ENCODE results near the gene GTPBP2.

GTPBP2 gene

GRCh38 chr6:43668151-43669028 lies 39.3 kb upstream of the GTPBP2 start:
- WGBS (ENCODE audit: extremely low coverage, insufficient coverage, insufficient read length), result no CpG with 5 or more reads among the region's 17 CpGs

GRCh38 chr6:43667245-43668150 lies 38.4 kb upstream of the GTPBP2 start:
- H2BK5ac ChIP-seq (ENCODE audit: low read depth, low read length, poor library complexity), result no peak overlapping the region
- no peak overlapping the region for H3K4me2 ChIP-seq (ENCODE audit: low read length)
- DNase-seq, result peak; percentile 77 to 93
- peaks cover 5% of the 10 kb centered on the region for H3K79me1 ChIP-seq (ENCODE audit: low read length)
- no peak overlapping the region for H2AFZ ChIP-seq (ENCODE audit: insufficient read depth, low read length, poor library complexity)
- H4K91ac ChIP-seq (ENCODE audit: low read depth, low read length), result no peak overlapping the region
- no peak overlapping the region for H4K8ac ChIP-seq (ENCODE audit: low read depth, low read length)
- H3K4me3 ChIP-seq (ENCODE audit: low read depth, low read length), result no peak overlapping the region
- no peaks in the 10 kb centered on the region for H3K27me3 ChIP-seq (ENCODE audit: insufficient read depth, low read length)
- peaks cover 9% of the 10 kb centered on the region for H3K9me3 ChIP-seq (ENCODE audit: insufficient read depth, low read depth, low read length)
- H3K36me3 ChIP-seq (ENCODE audit: control insufficient read depth in 1 of 2, insufficient read depth in 2 of 2, low read length in 2 of 2), result peaks cover 10 to 16% of the 10 kb centered on the region in 2 experiments
- H2BK12ac ChIP-seq (ENCODE audit: low read length), result no peak overlapping the region
- peaks cover 29% of the 10 kb centered on the region in 2 experiments for H3K4me1 ChIP-seq (ENCODE audit: control insufficient read depth in 1 of 2, insufficient read depth in 2 of 2, low read length in 2 of 2)
- no peak overlapping the region for H2BK120ac ChIP-seq (ENCODE audit: insufficient read depth, low read length, poor library complexity)
- no peak overlapping the region for H2AK5ac ChIP-seq (ENCODE audit: low read length)
- H3K9ac ChIP-seq (ENCODE audit: low read length), result no peak overlapping the region
- no peak overlapping the region for H3K14ac ChIP-seq (ENCODE audit: low read length)
- no peak overlapping the region for H3K18ac ChIP-seq (ENCODE audit: low read length)
- H3K23ac ChIP-seq (ENCODE audit: low read length), result no peak overlapping the region
- H3K79me2 ChIP-seq (ENCODE audit: control insufficient read depth, insufficient read depth, low read length, poor library complexity), result no peaks in the 10 kb centered on the region
- no CpG with 5 or more reads among the region's 16 CpGs for WGBS (ENCODE audit: extremely low coverage, insufficient coverage, insufficient read length)
- H3K4ac ChIP-seq (ENCODE audit: low read depth, low read length), result no peak overlapping the region
- no peak overlapping the region for H4K12ac ChIP-seq (ENCODE audit: low read depth, low read length)
- H3K27ac ChIP-seq (ENCODE audit: low read depth, low read length), result no peak overlapping the region

More at GRCh38 chr6:43668151-43669028, 39.3 kb upstream of the GTPBP2 start:
- no peak overlapping the region for H3K9ac ChIP-seq (ENCODE audit: low read length)
- H4K91ac ChIP-seq (ENCODE audit: low read depth, low read length), result peak overlapping the region; percentile 23
- H3K27me3 ChIP-seq (ENCODE audit: insufficient read depth, low read length), result no peaks in the 10 kb centered on the region
- no peak overlapping the region for H2BK12ac ChIP-seq (ENCODE audit: low read length)
- H2BK120ac ChIP-seq (ENCODE audit: insufficient read depth, low read length, poor library complexity), result no peak overlapping the region
- H3K36me3 ChIP-seq (ENCODE audit: control insufficient read depth in 1 of 2, insufficient read depth in 2 of 2, low read length in 2 of 2), result peaks cover 14 to 20% of the 10 kb centered on the region in 2 experiments
- H3K4me1 ChIP-seq (ENCODE audit: control insufficient read depth in 1 of 2, insufficient read depth in 2 of 2, low read length in 2 of 2), result peaks cover 29% of the 10 kb centered on the region in 2 experiments
- H2AFZ ChIP-seq (ENCODE audit: insufficient read depth, low read length, poor library complexity), result no peak overlapping the region
- H4K12ac ChIP-seq (ENCODE audit: low read depth, low read length), result no peak overlapping the region
- H3K79me2 ChIP-seq (ENCODE audit: control insufficient read depth, insufficient read depth, low read length, poor library complexity), result no peaks in the 10 kb centered on the region
- H3K79me1 ChIP-seq (ENCODE audit: low read length), result peaks cover 5% of the 10 kb centered on the region
- no peak overlapping the region for H2AK5ac ChIP-seq (ENCODE audit: low read length)
- no peak overlapping the region for H3K4me3 ChIP-seq (ENCODE audit: low read depth, low read length)
- H3K4ac ChIP-seq (ENCODE audit: low read depth, low read length), result no peak overlapping the region
- no peak overlapping the region for H3K23ac ChIP-seq (ENCODE audit: low read length)
- no peak overlapping the region for H2BK5ac ChIP-seq (ENCODE audit: low read depth, low read length, poor library complexity)
- peaks cover 9% of the 10 kb centered on the region for H3K9me3 ChIP-seq (ENCODE audit: insufficient read depth, low read depth, low read length)
- no peak overlapping the region for H3K14ac ChIP-seq (ENCODE audit: low read length)
- H4K8ac ChIP-seq (ENCODE audit: low read depth, low read length), result peak overlapping the region; percentile 18
- peak; percentile 89 to 91 for DNase-seq
- no peak overlapping the region for H3K27ac ChIP-seq (ENCODE audit: low read depth, low read length)
- no peak overlapping the region for H3K4me2 ChIP-seq (ENCODE audit: low read length)
- H3K18ac ChIP-seq (ENCODE audit: low read length), result peak overlapping the region; percentile 9

GRCh38 chr6:43666196-43666920 lies 37.3 kb upstream of the GTPBP2 start:
- no peak overlapping the region for H3K4me2 ChIP-seq (ENCODE audit: low read length)
- no peak overlapping the region for H3K14ac ChIP-seq (ENCODE audit: low read length)
- peaks cover 6% of the 10 kb centered on the region for H3K9me3 ChIP-seq (ENCODE audit: insufficient read depth, low read depth, low read length)
- H3K27me3 ChIP-seq (ENCODE audit: insufficient read depth, low read length), result no peaks in the 10 kb centered on the region
- peaks cover 2 to 5% of the 10 kb centered on the region in 2 experiments for H3K36me3 ChIP-seq (ENCODE audit: control insufficient read depth in 1 of 2, insufficient read depth in 2 of 2, low read length in 2 of 2)
- no peak overlapping the region for H4K8ac ChIP-seq (ENCODE audit: low read depth, low read length)
- WGBS (ENCODE audit: extremely low coverage, insufficient coverage, insufficient read length), result no CpG with 5 or more reads among the region's 13 CpGs
- H2AK5ac ChIP-seq (ENCODE audit: low read length), result no peak overlapping the region
- H2BK120ac ChIP-seq (ENCODE audit: insufficient read depth, low read length, poor library complexity), result no peak overlapping the region
- no peak overlapping the region for H2AFZ ChIP-seq (ENCODE audit: insufficient read depth, low read length, poor library complexity)
- H3K18ac ChIP-seq (ENCODE audit: low read length), result no peak overlapping the region
- H3K9ac ChIP-seq (ENCODE audit: low read length), result no peak overlapping the region
- H2BK5ac ChIP-seq (ENCODE audit: low read depth, low read length, poor library complexity), result no peak overlapping the region
- peaks cover 29% of the 10 kb centered on the region in 2 experiments for H3K4me1 ChIP-seq (ENCODE audit: control insufficient read depth in 1 of 2, insufficient read depth in 2 of 2, low read length in 2 of 2)
- no peak overlapping the region for H2BK12ac ChIP-seq (ENCODE audit: low read length)
- no peaks in the 10 kb centered on the region for H3K79me2 ChIP-seq (ENCODE audit: control insufficient read depth, insufficient read depth, low read length, poor library complexity)
- H4K91ac ChIP-seq (ENCODE audit: low read depth, low read length), result no peak overlapping the region
- no peak overlapping the region for H3K4ac ChIP-seq (ENCODE audit: low read depth, low read length)
- H3K79me1 ChIP-seq (ENCODE audit: low read length), result peaks cover 5% of the 10 kb centered on the region
- H3K23ac ChIP-seq (ENCODE audit: low read length), result no peak overlapping the region
- no peak overlapping the region for H3K27ac ChIP-seq (ENCODE audit: low read depth, low read length)
- H3K4me3 ChIP-seq (ENCODE audit: low read depth, low read length), result no peak overlapping the region
- DNase-seq, result no peak
- H4K12ac ChIP-seq (ENCODE audit: low read depth, low read length), result no peak overlapping the region

DNA sequence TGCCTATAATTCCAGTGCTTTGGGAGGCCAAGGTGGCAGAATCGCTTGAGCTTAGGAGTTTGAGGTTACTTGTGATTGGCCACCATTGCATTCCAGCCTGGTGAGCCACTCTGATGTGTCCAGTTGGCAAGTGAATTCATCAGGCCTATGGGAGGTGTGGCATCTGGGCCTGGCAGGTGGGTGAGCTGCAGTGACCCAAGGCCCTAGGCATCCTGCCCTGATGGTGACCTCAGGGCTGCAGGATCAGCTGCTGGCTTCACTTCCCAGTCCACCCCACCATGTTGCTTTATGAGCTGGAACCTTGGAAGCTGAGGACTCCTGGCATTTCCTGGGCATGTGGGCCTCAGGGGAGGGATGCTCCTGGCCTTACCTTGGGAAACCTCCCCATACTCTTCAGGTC lies 36.3 kb upstream of the GTPBP2 start:
- Histone ChIP-seq H3K36me3 (ENCODE audit: control insufficient read depth in 1 of 2, insufficient read depth in 2 of 2, low read length in 2 of 2) (no peaks in the 10 kb centered on the region), H2AFZ (ENCODE audit: insufficient read depth, low read length, poor library complexity) (no peak overlapping the region), H2BK120ac (ENCODE audit: insufficient read depth, low read length, poor library complexity) (no peak overlapping the region), H4K91ac (ENCODE audit: low read depth, low read length) (no peak overlapping the region), H3K27ac (ENCODE audit: low read depth, low read length) (no peak overlapping the region), H3K4me2 (ENCODE audit: low read length) (no peak overlapping the region), H3K4me3 (ENCODE audit: low read depth, low read length) (no peak overlapping the region), H2BK5ac (ENCODE audit: low read depth, low read length, poor library complexity) (no peak overlapping the region), H3K18ac (ENCODE audit: low read length) (no peak overlapping the region), H3K9ac (ENCODE audit: low read length) (no peak overlapping the region), H3K79me2 (ENCODE audit: control insufficient read depth, insufficient read depth, low read length, poor library complexity) (no peaks in the 10 kb centered on the region), H3K9me3 (ENCODE audit: insufficient read depth, low read depth, low read length) (peaks cover 4% of the 10 kb centered on the region), H3K79me1 (ENCODE audit: low read length) (peaks cover 5% of the 10 kb centered on the region), H2AK5ac (ENCODE audit: low read length) (no peak overlapping the region), H4K8ac (ENCODE audit: low read depth, low read length) (no peak overlapping the region), H3K4me1 (ENCODE audit: control insufficient read depth in 1 of 2, insufficient read depth in 2 of 2, low read length in 2 of 2) (peaks cover 26% of the 10 kb centered on the region in 2 experiments), H3K4ac (ENCODE audit: low read depth, low read length) (no peak overlapping the region), H3K27me3 (ENCODE audit: insufficient read depth, low read length) (no peaks in the 10 kb centered on the region), H3K23ac (ENCODE audit: low read length) (no peak overlapping the region), H4K12ac (ENCODE audit: low read depth, low read length) (no peak overlapping the region), H3K14ac (ENCODE audit: low read length) (no peak overlapping the region), H2BK12ac (ENCODE audit: low read length) (no peak overlapping the region)
- peak; percentile 84 to 89 for DNase-seq
- WGBS (ENCODE audit: extremely low coverage, insufficient coverage, insufficient read length), result no CpG with 5 or more reads among the region's 1 CpG

Measured in trophoblast cell (in vitro differentiated cells and primary cell).